ENCODE measurements around the gene DNM3. TPM values are rescaled to one million over a fixed set of nuclear protein-coding genes. Genes with fewer than 3 reads are reported as not detected.
"Not testable (repeated sequence)": the region's sequence is repeated elsewhere in the genome, so short reads cannot be mapped to it uniquely, and the experiment has no call there.

The DNM3 gene
- total RNA-seq, 1 donor from 2014 or later, result 1.7 TPM

GRCh38 chr1:172371646-172372045 is 530.3 kb downstream of the DNM3 start:
- ATAC-seq (ENCODE audit: poor library complexity); intact Hi-C loops (cut with DNase I); DNase-seq: not testable (repeated sequence)

- intact Hi-C loops (cut with DNase I), result no loop called here
- no peak for DNase-seq
- ATAC-seq (ENCODE audit: poor library complexity), result no peak
Measured at GRCh38 chr1:172373864-172374263, 532.6 kb downstream of the DNM3 start.

GRCh38 chr1:172375211-172375631 is 533.9 kb downstream of the DNM3 start:
- ATAC-seq (ENCODE audit: poor library complexity) (no peak), DNase-seq (no peak)
- intact Hi-C loops (cut with DNase I), result no loop called here

GRCh38 chr1:172376431-172376830 is 535.1 kb downstream of the DNM3 start:
- DNase-seq (no peak), ATAC-seq (ENCODE audit: poor library complexity) (no peak)
- intact Hi-C loops (cut with DNase I), result no loop called here

GRCh38 chr1:172377565-172377964 is 536.3 kb downstream of the DNM3 start:
- no peak for DNase-seq
- intact Hi-C loops (cut with DNase I), result no loop called here

GRCh38 chr1:172378109-172378760 is 536.9 kb downstream of the DNM3 start:
- no peak for DNase-seq
- ATAC-seq (ENCODE audit: poor library complexity), result no peak
- intact Hi-C loops (cut with DNase I), result no loop called here

More at GRCh38 chr1:172377565-172377964, 536.3 kb downstream of the DNM3 start:
- ATAC-seq (ENCODE audit: poor library complexity), result no peak

GRCh38 chr1:172380441-172381244 is 539.3 kb downstream of the DNM3 start:
- intact Hi-C loops (cut with DNase I), result no loop called here

GRCh38 chr1:172381946-172382345 is 540.6 kb downstream of the DNM3 start:
- DNase-seq (no peak), ATAC-seq (ENCODE audit: poor library complexity) (no peak)
- intact Hi-C loops (cut with DNase I), result no loop called here

More at GRCh38 chr1:172380441-172381244, 539.3 kb downstream of the DNM3 start:
- DNase-seq (no peak), ATAC-seq (ENCODE audit: poor library complexity) (no peak)

- intact Hi-C loops (cut with DNase I), result no loop called here
- no peak for DNase-seq
- no peak for ATAC-seq (ENCODE audit: poor library complexity)
Measured at GRCh38 chr1:172382406-172382805, 541.1 kb downstream of the DNM3 start.

- no peak for DNase-seq
- ATAC-seq (ENCODE audit: poor library complexity), result no peak
- intact Hi-C loops (cut with DNase I), result no loop called here
Measured at GRCh38 chr1:172382990-172383389, 541.7 kb downstream of the DNM3 start.

GRCh38 chr1:172383536-172383935 is 542.2 kb downstream of the DNM3 start:
- no peak for ATAC-seq (ENCODE audit: poor library complexity)
- DNase-seq, result no peak
- intact Hi-C loops (cut with DNase I), result no loop called here

- DNase-seq, result no peak
- no peak for ATAC-seq (ENCODE audit: poor library complexity)
- intact Hi-C loops (cut with DNase I), result no loop called here
Measured at GRCh38 chr1:172384656-172385055, 543.4 kb downstream of the DNM3 start.

- intact Hi-C loops (cut with DNase I), result no loop called here
- no peak for ATAC-seq (ENCODE audit: poor library complexity)
- no peak for DNase-seq
Measured at GRCh38 chr1:172386046-172386445, 544.7 kb downstream of the DNM3 start.

GRCh38 chr1:172388490-172388889 is 547.2 kb downstream of the DNM3 start:
- intact Hi-C loops (cut with DNase I), result no loop called here
- peak; percentile 34 for DNase-seq
- ATAC-seq (ENCODE audit: poor library complexity), result no peak

GRCh38 chr1:172390301-172390682 is 549.0 kb downstream of the DNM3 start:
- intact Hi-C loops (cut with DNase I), result loop anchor here (10.0 kb wide), 1 partner anchor 255 kb away; no protein-coding TSS in a partner anchor
- ATAC-seq (ENCODE audit: poor library complexity), result peak; percentile 44
- DNase-seq, result no peak

- ATAC-seq (ENCODE audit: poor library complexity), result peak; percentile 57
- peak; percentile 46 for DNase-seq
- intact Hi-C loops (cut with DNase I), result loop anchor here (10.0 kb wide), 1 partner anchor 256 kb away; no protein-coding TSS in a partner anchor
Measured at GRCh38 chr1:172390683-172391551, 549.6 kb downstream of the DNM3 start.

GRCh38 chr1:172391976-172392375 is 550.7 kb downstream of the DNM3 start:
- intact Hi-C loops (cut with DNase I), result loop anchor here (10.0 kb wide), 1 partner anchor 257 kb away; no protein-coding TSS in a partner anchor
- ATAC-seq (ENCODE audit: poor library complexity), result no peak
- DNase-seq, result no peak

GRCh38 chr1:172393354-172393753 is 552.1 kb downstream of the DNM3 start:
- no peak for DNase-seq
- ATAC-seq (ENCODE audit: poor library complexity), result no peak
- intact Hi-C loops (cut with DNase I), result loop anchor here (10.0 kb wide), 1 partner anchor 259 kb away; no protein-coding TSS in a partner anchor
